Measurements from ENCODE around the gene RASSF3. TPM values are rescaled to one million over a fixed set of nuclear protein-coding genes. Genes with fewer than 3 reads are reported as not detected.
"Not testable (repeated sequence)": the region's sequence is repeated elsewhere in the genome, so short reads cannot be mapped to it uniquely, and the experiment has no call there.

RASSF3 gene
- polyA plus RNA-seq, 4 donors = 18.4 to 29.2 (median 22.5) TPM

DNA sequence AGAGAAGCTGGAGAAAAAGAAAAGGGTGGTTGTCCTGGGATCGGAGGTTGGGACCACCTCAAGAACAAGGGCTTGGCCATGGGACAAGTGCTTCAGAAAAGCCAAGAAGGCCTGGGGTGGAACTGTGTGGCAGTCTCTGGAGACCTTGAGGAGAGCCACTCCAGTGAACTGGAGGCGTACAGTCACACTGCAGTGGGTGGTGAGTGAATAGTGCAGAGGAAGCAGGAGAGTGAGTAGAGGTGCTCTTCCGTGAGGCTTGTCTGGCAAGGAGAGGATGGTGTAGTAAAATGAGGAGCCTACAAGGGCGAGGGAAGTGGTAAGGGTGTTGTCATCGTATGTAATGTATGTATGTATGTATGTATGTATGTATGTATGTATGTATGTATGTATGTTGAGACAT, 20.9 kb downstream of the RASSF3 start:
- DNase-seq (ENCODE audit: low read depth in 4 of 4, low spot score in 3 of 4) = no peak

DNA sequence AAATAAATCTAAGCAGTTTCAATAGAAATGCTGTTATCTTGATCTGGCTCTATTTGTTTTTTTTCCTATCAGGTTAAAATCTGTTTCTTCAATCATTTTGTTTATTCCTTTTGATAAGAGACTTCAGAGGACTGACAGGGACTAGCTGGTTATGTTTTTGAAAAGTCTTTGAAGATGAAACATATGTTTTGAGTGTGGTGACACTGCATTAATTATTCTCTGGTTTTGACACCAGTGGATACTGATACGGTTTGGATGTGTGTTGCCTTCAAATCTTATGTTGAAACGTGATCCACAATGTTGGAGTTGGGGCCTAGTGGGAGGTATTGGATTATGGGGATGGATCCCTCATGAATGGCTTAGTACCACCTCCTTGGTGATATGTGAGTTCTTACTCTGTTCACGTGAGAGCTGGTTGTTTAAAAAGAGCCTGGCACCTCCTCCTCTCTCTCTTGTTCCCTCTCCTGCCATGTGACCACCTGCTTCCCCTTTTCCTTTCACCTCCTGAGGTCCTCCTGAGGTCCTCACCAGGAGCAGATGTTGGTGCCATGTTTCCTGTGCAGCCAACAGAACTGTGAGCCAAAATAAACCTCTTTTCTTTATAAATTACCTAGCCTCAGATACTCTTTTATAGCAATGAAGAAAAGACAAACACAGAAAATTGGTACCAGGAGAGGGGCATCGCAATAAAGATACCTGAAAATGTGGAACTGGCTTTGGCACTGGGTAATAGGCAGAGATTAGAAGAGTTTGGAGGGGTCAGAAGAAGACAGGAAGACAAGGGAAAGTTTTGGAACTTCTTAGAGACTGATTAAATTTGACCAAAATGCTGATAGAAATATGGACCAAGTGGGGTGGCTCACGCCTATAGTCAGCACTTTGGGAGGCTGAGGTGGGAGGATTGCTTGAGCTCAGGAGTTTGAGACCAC, 23.0 kb downstream of the RASSF3 start:
- no peak for DNase-seq (ENCODE audit: low read depth in 4 of 4, low spot score in 3 of 4)

DNA sequence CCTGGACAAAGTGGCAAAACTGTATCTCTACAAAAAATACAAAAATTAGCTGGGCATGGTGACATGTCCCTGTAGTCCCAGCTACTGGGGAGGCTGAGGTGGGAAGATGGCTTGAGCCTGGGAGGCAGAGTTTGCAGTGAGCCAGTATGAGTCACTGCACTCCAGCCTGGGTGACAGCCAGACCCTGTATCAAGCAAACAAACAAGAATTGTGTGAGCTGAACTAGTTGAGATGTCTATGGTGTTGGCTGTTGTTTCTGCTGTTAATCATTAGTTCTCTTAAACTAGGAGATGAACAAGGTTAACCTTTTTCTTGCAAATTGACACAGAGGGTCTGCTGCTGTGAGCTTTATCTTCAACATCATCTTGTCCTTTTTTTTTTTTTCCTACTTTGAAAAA, 23.6 kb downstream of the RASSF3 start:
- DNase-seq (ENCODE audit: low read depth in 4 of 4, low spot score in 3 of 4) = no peak

DNA sequence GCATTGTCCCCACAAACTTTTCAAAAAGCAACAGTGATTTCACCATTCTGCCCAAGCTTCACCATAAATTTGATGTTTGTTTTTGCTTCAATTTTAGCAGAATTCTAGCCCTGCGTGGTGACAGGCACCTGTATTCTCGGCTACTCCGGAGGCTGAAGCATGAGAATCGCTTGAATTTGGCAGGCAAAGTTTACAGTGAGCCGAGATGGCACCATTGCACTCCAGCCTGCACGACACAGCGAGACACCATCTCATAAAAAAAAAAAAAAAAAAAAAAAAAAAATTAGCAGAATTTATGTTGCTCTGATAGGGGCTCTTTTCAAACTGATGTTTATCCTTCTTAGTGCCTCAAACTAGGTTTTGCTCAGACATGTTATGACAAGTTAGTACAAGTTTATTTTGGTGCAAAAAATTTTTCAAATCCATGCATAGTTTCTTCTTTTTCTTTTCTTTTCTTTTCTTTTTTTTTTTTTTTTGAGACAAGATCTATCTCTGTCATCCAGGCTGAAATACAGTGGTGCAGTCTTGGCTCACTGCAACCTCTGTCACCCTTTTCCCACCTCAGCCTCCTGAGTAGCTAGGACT, 24.3 kb downstream of the RASSF3 start:
- no peak for DNase-seq (ENCODE audit: low read depth in 4 of 4, low spot score in 3 of 4)

DNA sequence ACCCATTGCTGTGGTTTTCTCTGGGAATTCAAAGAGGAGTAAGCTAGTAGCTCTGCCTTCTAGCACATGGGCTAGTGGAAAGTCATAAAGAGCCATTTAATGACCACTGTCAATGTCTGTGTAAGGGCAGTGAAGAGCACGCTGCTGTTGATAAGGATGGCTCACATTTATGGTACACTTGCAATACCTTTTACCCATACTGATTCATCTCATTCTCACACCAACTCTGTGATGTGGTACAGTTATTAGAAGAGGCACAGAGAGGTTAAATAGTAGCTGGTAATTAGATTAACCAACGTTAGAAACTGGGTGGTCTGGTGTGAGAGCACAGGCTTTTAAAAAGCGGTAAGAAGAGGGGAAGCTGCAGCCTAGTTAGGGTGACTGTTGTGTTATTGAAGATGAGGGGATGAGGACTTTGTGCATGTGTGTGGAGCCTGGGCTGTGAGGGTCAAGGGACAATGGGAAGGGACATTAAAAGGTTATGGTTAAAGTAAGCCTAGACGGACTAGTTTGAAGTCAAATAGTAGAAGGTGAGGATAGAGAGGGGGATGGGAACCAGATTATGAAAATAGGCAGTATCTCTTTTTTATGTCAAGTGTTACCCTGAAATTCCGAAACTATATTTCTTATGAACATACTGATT, 25.2 kb downstream of the RASSF3 start:
- DNase-seq (ENCODE audit: low read depth in 4 of 4, low spot score in 3 of 4) = no peak

DNA sequence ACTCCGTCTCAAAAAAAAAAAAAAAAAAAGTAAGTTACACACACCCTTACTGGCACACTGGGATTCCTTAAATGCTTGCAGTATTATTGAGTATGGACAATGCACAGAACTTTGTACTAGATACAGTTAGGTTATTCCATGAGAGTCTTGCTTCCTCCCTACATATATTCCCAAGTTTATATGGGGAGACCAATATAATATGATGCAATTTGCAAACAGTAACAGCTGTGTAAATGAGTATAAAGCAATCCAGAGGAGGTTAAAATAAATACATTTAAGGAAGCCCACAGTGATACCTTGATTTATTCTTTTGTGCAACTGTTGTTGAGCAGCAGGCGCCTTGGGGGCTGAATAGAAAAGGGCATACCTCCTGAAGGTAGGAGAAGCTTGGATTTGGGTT, 26.6 kb downstream of the RASSF3 start:
- DNase-seq (ENCODE audit: low read depth in 4 of 4, low spot score in 3 of 4) = no peak

DNA sequence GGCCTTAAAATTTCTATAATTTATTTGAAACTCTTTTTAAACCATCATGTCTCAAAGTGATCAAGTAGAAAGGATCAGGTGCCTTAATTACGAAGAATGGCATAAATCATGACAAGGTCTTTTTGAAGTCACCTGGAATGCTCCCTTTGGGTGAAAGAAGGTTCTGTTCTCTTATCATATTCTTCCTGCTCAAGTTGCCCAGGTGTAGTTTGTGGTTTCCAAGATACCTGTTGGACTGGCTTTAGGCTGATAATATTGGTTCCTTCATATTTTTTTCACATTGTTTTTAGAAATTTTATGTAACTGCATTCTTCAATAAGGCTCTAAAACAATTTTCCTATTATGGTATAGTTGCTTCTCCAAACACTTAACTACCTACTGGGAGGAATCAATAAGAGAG, 29.2 kb downstream of the RASSF3 start:
- DNase-seq (ENCODE audit: low read depth in 4 of 4, low spot score in 3 of 4) = no peak

DNA sequence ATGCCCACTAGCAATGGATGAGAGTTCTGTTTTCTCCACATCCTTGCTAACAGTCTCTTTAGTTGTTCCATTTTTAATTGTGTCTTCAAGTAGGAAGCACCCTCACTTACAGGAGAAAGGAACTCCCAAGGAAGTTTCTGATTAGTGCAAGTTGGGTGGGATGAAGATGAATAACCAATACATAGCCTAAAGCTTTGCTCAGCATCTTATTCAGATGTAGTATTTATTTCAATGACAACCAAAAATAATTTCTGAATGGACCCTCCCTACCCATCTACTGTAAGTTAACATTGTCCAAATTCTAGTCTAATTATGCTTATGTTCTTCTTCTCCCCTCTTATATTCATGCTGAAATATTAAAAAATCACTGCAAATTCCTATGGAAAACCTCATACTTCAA, 36.0 kb downstream of the RASSF3 start:
- DNase-seq (ENCODE audit: low read depth in 4 of 4, low spot score in 3 of 4) = no peak

DNA sequence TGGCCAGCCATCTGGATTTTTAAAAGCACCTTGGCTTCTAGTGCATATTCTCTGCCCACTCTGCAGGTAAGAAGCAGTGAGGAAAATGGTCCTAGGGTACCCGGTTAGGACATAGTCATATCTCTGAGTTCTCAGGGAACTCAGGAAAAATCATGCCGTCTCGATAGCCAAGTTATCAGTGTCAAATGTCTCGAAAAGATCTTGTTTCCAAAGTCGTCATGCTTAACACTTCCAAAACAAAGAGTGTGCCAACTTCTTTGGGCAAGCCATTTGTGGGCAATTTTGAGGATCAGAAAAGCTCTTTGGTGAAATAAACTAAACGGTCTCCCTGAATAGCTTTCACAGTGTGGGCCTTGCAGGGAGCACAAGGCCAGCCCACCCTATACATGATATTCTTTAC, 39.2 kb downstream of the RASSF3 start:
- no peak for DNase-seq (ENCODE audit: low read depth in 4 of 4, low spot score in 3 of 4)

DNA sequence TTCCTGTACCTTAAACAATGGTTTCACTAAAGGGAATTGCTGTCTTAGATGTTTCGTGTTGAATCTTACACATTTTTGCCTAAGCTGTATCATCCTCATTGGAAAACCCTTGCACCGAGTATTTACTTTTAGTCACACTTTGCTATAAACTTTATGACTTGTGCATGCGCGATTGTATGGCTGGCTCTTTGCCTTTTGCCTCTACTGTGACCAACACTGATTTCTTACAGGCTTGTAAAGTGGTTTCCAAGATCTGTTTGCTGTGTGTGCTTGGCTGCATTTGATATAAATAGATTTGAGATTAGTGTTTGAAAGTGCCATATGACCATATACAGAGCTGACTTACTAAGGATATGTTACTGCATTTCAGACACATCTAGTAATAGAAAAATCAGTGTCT, 40.5 kb downstream of the RASSF3 start:
- no peak for DNase-seq (ENCODE audit: low read depth in 4 of 4, low spot score in 3 of 4)

DNA sequence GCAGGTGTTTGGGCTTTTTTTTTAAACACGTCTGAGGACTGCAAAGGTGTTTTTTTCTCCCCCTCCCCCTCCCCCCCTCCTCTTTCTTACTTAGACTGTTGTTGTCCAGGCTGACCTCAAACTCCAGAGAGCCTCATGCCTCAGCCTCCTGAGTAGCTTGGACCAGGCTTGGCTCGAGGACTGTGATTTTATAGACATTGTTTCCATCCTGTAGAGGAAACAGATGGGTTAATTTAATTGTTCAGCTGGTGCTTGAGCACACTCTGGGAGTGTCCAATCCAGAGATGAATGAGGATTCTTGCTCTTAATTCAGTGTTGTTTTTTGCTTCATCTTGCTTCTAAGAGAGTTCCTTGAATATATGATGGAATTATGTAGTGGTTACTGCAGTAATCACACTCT, 42.1 kb downstream of the RASSF3 start:
- DNase-seq (ENCODE audit: low read depth in 4 of 4, low spot score in 3 of 4) = no peak

DNA sequence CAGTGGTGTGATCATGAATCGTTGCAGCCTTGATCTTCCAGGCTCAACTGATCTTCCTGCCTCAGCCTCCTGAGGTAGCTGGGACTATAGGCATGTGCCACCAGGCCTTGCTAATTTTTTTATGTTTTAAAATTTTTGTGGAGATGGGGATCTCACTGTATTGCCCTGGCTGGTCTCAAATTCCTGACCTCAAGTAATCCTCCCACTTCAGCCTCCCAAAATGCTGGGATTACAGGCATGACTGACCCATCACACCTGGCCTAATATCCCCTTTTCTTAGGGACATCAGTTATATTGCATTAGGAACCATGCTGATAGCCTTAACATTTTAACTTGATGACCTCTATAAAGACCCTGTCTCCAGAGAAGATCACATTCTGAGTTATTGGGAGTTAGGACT, 42.8 kb downstream of the RASSF3 start:
- no peak for DNase-seq (ENCODE audit: low read depth in 4 of 4, low spot score in 3 of 4)

DNA sequence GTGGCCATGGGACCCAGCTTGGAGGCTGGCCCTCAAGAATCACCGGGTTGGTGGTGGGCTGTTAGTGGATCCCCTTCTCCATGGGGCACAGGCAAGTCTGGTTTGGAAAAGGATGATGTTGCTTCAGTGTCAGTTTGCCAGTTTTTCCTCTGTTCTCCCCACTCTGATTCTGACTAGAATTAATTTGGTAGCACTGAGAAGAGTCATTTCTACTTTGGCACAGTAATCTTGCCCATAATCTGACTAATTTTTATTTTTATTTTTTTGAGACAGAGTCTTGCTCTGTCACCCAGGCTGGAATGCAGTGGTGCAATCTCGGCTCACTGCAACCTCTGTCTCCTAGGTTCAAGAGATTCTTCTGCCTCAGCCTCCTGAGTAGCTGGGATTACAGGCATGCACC, 43.6 kb downstream of the RASSF3 start:
- not testable (repeated sequence) for DNase-seq (ENCODE audit: low read depth in 4 of 4, low spot score in 3 of 4)

DNA sequence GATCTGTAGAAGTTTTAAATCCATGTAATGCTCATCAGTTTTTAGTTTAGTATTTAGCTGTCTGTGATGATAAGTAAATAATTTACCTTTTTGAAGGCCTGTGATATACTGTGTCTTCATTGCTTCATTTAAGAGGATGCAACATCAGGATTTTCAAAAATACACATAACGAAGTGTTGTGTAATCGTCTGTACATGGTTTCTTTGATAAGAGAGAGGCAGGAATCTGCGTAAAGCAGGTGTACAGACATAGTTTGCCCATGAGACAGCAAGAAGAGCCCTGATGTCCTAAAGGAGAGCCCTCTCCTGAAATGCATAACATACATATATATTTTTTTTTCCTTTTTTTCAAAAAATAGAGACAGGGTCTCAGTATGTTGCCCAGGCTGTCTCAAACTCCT, 44.8 kb downstream of the RASSF3 start:
- no peak for DNase-seq (ENCODE audit: low read depth in 4 of 4, low spot score in 3 of 4)

DNA sequence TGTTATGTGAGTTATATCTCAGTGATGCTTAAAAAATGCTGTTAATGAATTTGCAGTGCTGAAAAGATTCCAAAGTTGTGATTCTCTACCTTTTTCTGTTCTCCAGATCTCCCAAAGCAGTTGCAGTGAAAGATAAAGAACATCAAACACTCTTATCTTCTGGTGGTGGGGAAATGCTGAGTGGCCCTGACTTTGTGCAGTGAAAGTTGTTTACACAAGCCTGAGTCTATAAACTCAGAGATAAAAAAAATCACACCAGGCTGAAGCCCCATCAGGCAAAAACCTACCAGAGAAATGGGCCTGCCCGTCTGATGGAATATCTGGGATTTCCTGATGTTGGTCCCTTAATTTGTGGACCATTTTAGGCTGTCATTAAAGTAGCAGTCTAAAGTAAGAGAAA, 46.1 kb downstream of the RASSF3 start:
- no peak for DNase-seq (ENCODE audit: low read depth in 4 of 4, low spot score in 3 of 4)

DNA sequence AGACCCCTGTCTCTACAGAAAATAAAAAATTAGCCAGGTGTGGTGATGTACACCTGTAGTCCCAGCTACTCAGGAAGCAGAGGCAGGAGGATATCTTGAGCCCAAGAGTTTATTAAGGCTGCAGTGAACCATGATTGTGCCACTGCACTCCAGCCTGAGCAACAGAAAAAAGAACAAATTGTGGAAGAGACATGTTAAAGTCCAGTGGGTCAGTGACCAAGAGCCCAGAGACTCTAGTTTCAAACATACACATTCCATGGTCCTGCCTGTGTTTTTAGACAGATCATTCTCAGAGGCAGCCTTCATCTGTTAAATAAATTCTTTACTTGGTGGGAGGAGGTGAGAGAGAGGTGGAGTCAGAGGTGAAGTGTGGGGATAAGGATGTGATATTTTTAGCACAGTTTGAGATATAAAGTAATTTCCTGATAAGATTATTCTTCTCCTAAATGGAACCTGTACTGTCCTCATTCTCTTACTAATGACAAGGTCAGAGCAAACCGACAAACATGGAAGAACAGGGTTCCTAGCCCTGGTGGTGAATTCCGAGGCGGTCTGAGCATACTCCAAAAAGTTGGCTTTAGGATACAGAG, 48.7 kb downstream of the RASSF3 start:
- DNase-seq (ENCODE audit: low read depth in 4 of 4, low spot score in 3 of 4) = no peak

DNA sequence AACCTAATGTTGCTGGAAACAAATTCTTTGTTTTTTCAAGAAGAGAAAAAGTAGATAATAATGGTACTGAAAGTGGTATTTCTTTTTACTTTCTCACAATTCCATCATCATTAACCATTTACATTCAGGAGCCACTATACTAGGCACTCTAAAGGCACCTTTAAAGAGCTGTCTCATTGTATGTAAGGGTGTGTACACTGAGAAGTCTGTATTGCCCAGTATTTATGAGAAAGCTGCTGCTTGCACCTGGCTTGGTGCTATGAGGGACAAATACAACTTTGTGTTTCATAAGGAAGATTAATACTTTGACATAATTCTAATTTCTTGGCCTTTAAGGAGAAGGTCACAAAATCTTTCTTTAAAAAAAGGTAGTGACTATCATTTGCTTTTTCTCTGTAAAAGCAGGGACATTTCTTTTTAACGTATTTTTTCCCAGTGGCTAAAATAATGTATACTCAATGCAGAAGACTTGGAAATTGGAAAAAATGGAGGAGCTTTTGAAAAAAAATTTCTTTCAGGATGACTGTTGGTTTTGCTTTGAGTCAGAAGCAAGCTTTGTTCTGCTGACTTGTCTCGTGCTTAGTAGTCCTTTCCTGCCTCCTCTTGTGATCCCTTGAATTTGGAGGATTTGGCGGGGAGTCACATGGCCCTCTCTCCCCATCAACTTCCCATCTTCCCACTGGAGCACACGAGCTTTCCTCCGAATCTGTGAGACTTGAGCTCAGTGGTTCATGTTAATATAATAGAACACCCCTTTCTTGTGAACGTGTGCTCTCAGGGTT, 50.1 kb downstream of the RASSF3 start:
- no peak for DNase-seq (ENCODE audit: low read depth in 4 of 4, low spot score in 3 of 4)

DNA sequence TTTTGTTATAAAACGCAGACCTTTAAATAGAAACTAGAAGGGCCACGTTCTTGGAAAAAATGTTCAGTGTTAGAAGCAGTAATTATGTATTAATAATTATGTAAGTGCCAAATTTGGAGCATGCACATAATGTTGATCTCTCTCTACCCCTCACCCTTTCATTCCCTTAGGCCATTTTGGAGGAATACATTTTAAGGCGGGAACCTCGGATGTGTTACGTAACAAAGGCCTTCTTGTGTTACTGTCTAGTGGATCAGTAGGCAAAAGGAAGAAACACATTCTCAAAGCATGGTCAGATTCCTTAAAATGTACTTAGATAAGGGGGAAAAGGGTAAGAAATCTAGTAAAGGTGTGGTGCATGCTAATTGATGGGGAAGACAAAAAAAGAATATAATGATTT, 52.7 kb downstream of the RASSF3 start:
- no peak for DNase-seq (ENCODE audit: low read depth in 4 of 4, low spot score in 3 of 4)

DNA sequence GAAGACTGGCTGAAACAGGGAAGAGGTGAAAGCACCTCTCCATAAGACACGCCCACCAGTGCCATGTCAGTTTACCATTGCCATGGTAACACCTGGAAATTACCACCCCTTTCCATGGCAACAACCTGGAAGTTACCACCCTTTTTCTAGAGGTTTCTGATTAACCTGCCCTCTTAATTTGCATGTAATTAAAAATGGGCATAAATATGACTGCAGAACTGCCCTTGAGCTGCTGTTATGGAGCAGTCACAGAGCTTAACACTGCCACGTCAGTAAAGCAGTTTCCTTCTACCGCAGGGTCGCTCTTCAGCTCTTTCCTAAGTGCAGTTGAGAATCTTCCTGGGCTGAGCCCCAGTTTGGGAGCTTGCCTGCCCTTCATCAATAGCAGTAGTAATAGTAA, 55.2 kb downstream of the RASSF3 start:
- no peak for DNase-seq (ENCODE audit: low read depth in 4 of 4, low spot score in 3 of 4)

DNA sequence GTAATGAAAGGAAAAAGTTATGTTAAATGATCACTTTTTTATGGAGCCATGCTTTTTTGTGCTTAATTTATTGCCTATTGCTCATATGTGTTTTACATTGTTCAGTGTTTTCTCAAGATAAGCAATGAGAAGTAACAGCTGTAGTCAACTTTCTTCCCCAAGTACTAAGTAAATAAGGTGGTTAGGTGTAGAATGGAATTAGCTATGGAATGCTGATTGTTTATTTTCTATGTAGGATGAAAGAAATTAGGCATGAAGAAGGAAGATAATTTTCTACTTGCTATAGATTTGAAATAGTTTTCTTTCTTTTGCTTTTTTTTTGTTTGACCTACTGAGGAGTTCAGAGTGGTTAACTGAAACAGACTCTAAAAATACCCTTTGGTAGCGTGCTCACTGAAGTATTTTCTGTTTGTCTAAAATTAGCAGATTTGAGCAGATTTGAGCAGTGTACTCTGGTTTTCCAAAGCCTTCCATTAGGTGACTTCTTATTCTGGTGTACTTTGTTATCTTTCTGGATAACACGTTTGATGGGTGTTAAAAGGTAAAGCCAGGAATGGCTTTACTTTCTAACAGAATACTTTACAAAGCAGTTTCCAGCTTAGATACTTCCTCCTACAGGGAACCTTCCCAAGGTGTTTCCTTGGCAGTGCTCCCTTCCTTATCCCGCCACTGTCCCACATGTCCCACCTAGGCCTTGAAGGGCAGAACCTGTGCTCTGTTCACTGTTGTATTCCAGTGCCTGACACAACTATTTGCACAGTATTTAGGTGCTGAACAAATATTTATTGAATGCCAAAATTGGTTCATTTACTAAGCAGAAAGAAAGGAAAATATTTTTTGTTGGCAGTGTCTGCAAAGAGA, 56.0 kb downstream of the RASSF3 start:
- DNase-seq (ENCODE audit: low read depth in 4 of 4, low spot score in 3 of 4) = no peak
